HCT116 (cell line): ENCODE results near the gene MCOLN1. TPM values are rescaled to one million over a fixed set of nuclear protein-coding genes. Genes with fewer than 3 reads are reported as not detected.

ENCODE experiments used
- ATAC-seq: fragments of 200-7000 bp; cut with Tn5 transposase; 2 replicates; pipeline ENCODE4 v1.9.1; 2020; ENCODE audit warnings: mild to moderate bottlenecking, moderate library complexity
- BruUV-seq: library from RNA; stranded (reverse); fragments of 400-500 nt; replicated peaks from 2 replicates; lab custom pipeline; 2021; lab: Mats Ljungman, UMichigan
- CTCF ChIA-PET: fragments of 300-600 bp; sonication (Branson Sonifier 250); formaldehyde crosslinking; loops from one replicate; lab custom pipeline; 2021; ENCODE audit warnings: antibody characterized with exemption; lab: Charles Lee
- POLR2A ChIA-PET: fragments of 300-600, 350-600 bp; sonication (Branson Sonifier 250); formaldehyde crosslinking; loops from one replicate; lab custom pipeline; 2021; ENCODE audit warnings: antibody characterized with exemption; lab: Charles Lee
- RAD21 ChIA-PET, 2 experiments: fragments of 300-600 bp; sonication (Branson Sonifier 250); formaldehyde crosslinking; loops; one replicate each; lab custom pipeline; 2023; ENCODE audit warnings: low total read pairs in 2 of 2; ENCODE audit not compliant: uncharacterized antibody in 2 of 2, unreplicated experiment in 2 of 2, low non-redundant PET in 1 of 2; lab: Charles Lee
- DNase-seq: peaks from one replicate; pipeline ENCODE4 v3.0.0-alpha.2; 2010; ENCODE audit warnings: low read depth, low spot score
- H2AFZ ChIP-seq: fragments of 200-600 bp; shearing (Covaris generic), sonication (generic); 2 replicates; pipeline ENCODE4 v1.6.1; 2017; ENCODE audit warnings: low read depth, mixed run types, mixed read lengths, antibody characterized with exemption, low read length; ENCODE audit not compliant: poor library complexity, severe bottlenecking
- H3K27ac ChIP-seq: 2 replicates; pipeline ENCODE4 v1.5.1; 2012; ENCODE audit warnings: low read depth, low read length
- H3K27me3 ChIP-seq: fragments of 200-600 bp; sonication (generic); 2 replicates; pipeline ENCODE4 v1.6.1; 2016; ENCODE audit warnings: mixed run types, low read length, mixed read lengths; ENCODE audit not compliant: insufficient read depth
- H3K36me3 ChIP-seq, 2 experiments: fragments of 200-500 bp in 1 of 2; fragments of 200-600 bp in 1 of 2; sonication (Bioruptor generic) in 1 of 2; sonication (generic) in 1 of 2; 2 replicates each; pipeline versions ENCODE4 v1.5.1 to v1.6.1; 2014 to 2016; ENCODE audit warnings: low read length in 2 of 2, inconsistent platforms in 1 of 2, mixed read lengths in 1 of 2, mixed run types in 1 of 2; ENCODE audit not compliant: insufficient read depth in 2 of 2, control insufficient read depth in 1 of 2
- H3K4me1 ChIP-seq, 2 experiments: fragments of 200-600 bp in 1 of 2; sonication (generic) in 1 of 2; 2 replicates each; pipeline versions ENCODE4 v1.5.1 to v1.6.1; 2012 to 2017; ENCODE audit warnings: low read length in 2 of 2, inconsistent platforms in 1 of 2, mild to moderate bottlenecking in 1 of 2, mixed read lengths in 1 of 2, mixed run types in 1 of 2, moderate library complexity in 1 of 2; ENCODE audit not compliant: insufficient read depth in 2 of 2, control insufficient read depth in 1 of 2
- H3K4me2 ChIP-seq: fragments of 200-600 bp; sonication (generic); 2 replicates; pipeline ENCODE4 v1.6.1; 2017; ENCODE audit warnings: mixed run types, low read length, mixed read lengths
- H3K4me3 ChIP-seq, 2 experiments: fragments of 200-600 bp in 1 of 2; sonication (generic) in 1 of 2; replicated peaks in 1 of 2; 2 replicates each; pipeline ENCODE4 v1.5.1; 2011 to 2016; ENCODE audit warnings: low read length in 2 of 2, control low read depth in 1 of 2, low read depth in 1 of 2, mild to moderate bottlenecking in 1 of 2, mixed read lengths in 1 of 2, mixed run types in 1 of 2
- H3K79me2 ChIP-seq: fragments of 200-600 bp; sonication (generic); 2 replicates; pipeline ENCODE4 v1.6.1; 2017; ENCODE audit warnings: mild to moderate bottlenecking, mixed run types, low read length, moderate library complexity, mixed read lengths; ENCODE audit not compliant: insufficient read depth
- H3K9ac ChIP-seq: fragments of 200-600 bp; sonication (generic); 2 replicates; pipeline ENCODE4 v1.6.1; 2016; ENCODE audit warnings: low read length, mixed read lengths
- H3K9me2 ChIP-seq: fragments of 200-600 bp; sonication (generic), shearing (Covaris generic); 2 replicates; pipeline ENCODE4 v1.6.1; 2017; ENCODE audit warnings: mixed run types, mild to moderate bottlenecking, moderate library complexity; ENCODE audit not compliant: insufficient read depth
- H3K9me3 ChIP-seq, 2 experiments: fragments of 200-500 bp in 1 of 2; fragments of 200-600 bp in 1 of 2; sonication (Bioruptor generic) in 1 of 2; sonication (generic) in 1 of 2; 2 replicates each; pipeline ENCODE4 v1.6.1; 2014 to 2017; ENCODE audit warnings: low read length in 2 of 2, mixed read lengths in 2 of 2, inconsistent platforms in 1 of 2, low read depth in 1 of 2, mild to moderate bottlenecking in 1 of 2, mixed run types in 1 of 2, moderate library complexity in 1 of 2; ENCODE audit not compliant: control insufficient read depth in 1 of 2, insufficient read depth in 1 of 2
- H4K20me1 ChIP-seq: fragments of 200-600 bp; sonication (generic), shearing (Covaris generic); 2 replicates; pipeline ENCODE4 v1.6.1; 2017; ENCODE audit warnings: mixed run types, mild to moderate bottlenecking, moderate library complexity; ENCODE audit not compliant: insufficient read depth
- CBX3 ChIP-seq: IDR thresholded peaks from 2 replicates; pipeline ENCODE4 v1.6.1; 2012; ENCODE audit warnings: low read depth
- CEBPB ChIP-seq: IDR thresholded peaks from 2 replicates; pipeline ENCODE4 v1.6.1; 2012; ENCODE audit warnings: low read depth
- EGR1 ChIP-seq: IDR thresholded peaks from 2 replicates; pipeline ENCODE4 v1.6.1; 2012; ENCODE audit warnings: low read depth
- ELF1 ChIP-seq: IDR thresholded peaks from 2 replicates; pipeline ENCODE4 v1.6.1; 2012; ENCODE audit warnings: low read depth, borderline replicate concordance
- EZH2phosphoT487 ChIP-seq: fragments of 200-600 bp; IDR thresholded peaks from 2 replicates; pipeline ENCODE4 v1.6.1; 2018; ENCODE audit warnings: antibody characterized with exemption, borderline replicate concordance
- RAD21 ChIP-seq: IDR thresholded peaks from 2 replicates; pipeline ENCODE4 v1.6.1; 2012; ENCODE audit warnings: low read depth, mild to moderate bottlenecking
- REST ChIP-seq: IDR thresholded peaks from 2 replicates; pipeline ENCODE4 v1.6.1; 2012; ENCODE audit warnings: low read depth
- SIN3A ChIP-seq: IDR thresholded peaks from 2 replicates; pipeline ENCODE4 v1.6.1; 2012; ENCODE audit warnings: low read depth
- SRF ChIP-seq: IDR thresholded peaks from 2 replicates; pipeline ENCODE4 v1.6.1; 2012; ENCODE audit warnings: low read depth
- TCF7L2 ChIP-seq: IDR thresholded peaks from 2 replicates; pipeline ENCODE4 v1.7.0; 2011; ENCODE audit warnings: borderline replicate concordance, inconsistent platforms; ENCODE audit not compliant: insufficient read depth, insufficient read length; ENCODE audit errors: extremely low read depth
- ZFX ChIP-seq: fragments of 450-650 bp; IDR thresholded peaks from 2 replicates; pipeline ENCODE4 v1.6.1; 2017
- ZNF274 ChIP-seq: fragments of 200-500 bp; sonication (Bioruptor generic); IDR thresholded peaks from 2 replicates; pipeline ENCODE4 v1.6.1; 2014; ENCODE audit warnings: mild to moderate bottlenecking, low read depth, low read length, inconsistent platforms
- intact Hi-C: fragments of 100-400 bp; cut with micrococcal nuclease; formaldehyde crosslinking; loops from 2 replicates; pipeline ENCODE4 v1.10.0; 2022
- total RNA-seq: library from RNA; stranded (reverse); gene quantifications from one replicate; pipeline ENCODE4 v1.2.1, GENCODE V29; 2021; ENCODE audit not compliant: unreplicated experiment
- TF ChIP-seq, protein P1 (sequence below): IDR thresholded peaks from 2 replicates; pipeline ENCODE4 v1.6.1; 2012

MCOLN1 gene
- total RNA-seq, 1 experiment from 2014 or later = 19.1 TPM

- Histone ChIP-seq H3K27ac (no peak overlapping the region; the same call in 1 of the 2 replicates), H3K9ac (no peak overlapping the region), H3K4me1 (peaks cover 0 to 16% of the 10 kb centered on the region in 2 experiments; a peak in 2 of 4 replicates), H3K9me3 (no peaks in the 10 kb centered on the region), H3K79me2 (no peaks in the 10 kb centered on the region; the same call in 1 of the 2 replicates), H3K9me2 (no peaks in the 10 kb centered on the region), H3K27me3 (no peaks in the 10 kb centered on the region), H3K36me3 (peaks cover 10 to 32% of the 10 kb centered on the region in 2 experiments), H3K4me3 (0 out of 4 replicates have a peak overlapping the region, but pooled peaks of 1 of the 2 experiments have one; percentile 6), H4K20me1 (no peaks in the 10 kb centered on the region), H3K4me2 (peak overlapping the region; percentile 33), H2AFZ (no peak overlapping the region)
- intact Hi-C loops = no loop called here
- DNase-seq (peak; percentile 36), ATAC-seq (peak; percentile 97)
- 0 out of 2 replicates have a peak, but pooled peaks have one; percentile 38 for TF ChIP-seq EGR1
- TF ChIP-seq CBX3 = no peak
- ChIA-PET RAD21 (no interaction called here), CTCF (interaction anchor here (1.0 kb wide), 1 partner anchor 27 kb away, joined by 4 read pairs; no protein-coding TSS in a partner anchor), POLR2A (no interaction called here)
- no TSS peak for BruUV-seq
These were observed 18.5 kb downstream of the MCOLN1 start for GRCh38 chr19:7540761-7541474.

GRCh38 chr19:7541475-7541824 is 19.0 kb downstream of the MCOLN1 start:
- DNase-seq (no peak), ATAC-seq (no peak)
- TF ChIP-seq EZH2phosphoT487 (no peak), CEBPB (no peak), ZFX (no peak), CBX3 (no peak), SRF (no peak), ZNF274 (no peak), SIN3A (no peak), TCF7L2 (no peak), ELF1 (no peak), REST (no peak), EGR1 (no peak), RAD21 (no peak)
- TF ChIP-seq, protein P1, sequence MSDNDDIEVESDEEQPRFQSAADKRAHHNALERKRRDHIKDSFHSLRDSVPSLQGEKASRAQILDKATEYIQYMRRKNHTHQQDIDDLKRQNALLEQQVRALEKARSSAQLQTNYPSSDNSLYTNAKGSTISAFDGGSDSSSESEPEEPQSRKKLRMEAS = no peak
- RAD21 ChIA-PET = no interaction called here
- no peaks in the 10 kb centered on the region for H3K27me3 ChIP-seq
- peaks cover 10 to 32% of the 10 kb centered on the region in 2 experiments for H3K36me3 ChIP-seq
- CTCF ChIA-PET = interaction anchor here (1.0 kb wide), 1 partner anchor 27 kb away, joined by 4 read pairs; no protein-coding TSS in a partner anchor
- no peaks in the 10 kb centered on the region for H3K79me2 ChIP-seq
- peak overlapping the region; percentile 25; the same call in 1 of the 2 replicates for H3K27ac ChIP-seq
- H4K20me1 ChIP-seq = no peaks in the 10 kb centered on the region
- H3K9me3 ChIP-seq = no peaks in the 10 kb centered on the region
- no peaks in the 10 kb centered on the region for H3K9me2 ChIP-seq
- 0 out of 4 replicates have a peak overlapping the region, but pooled peaks of 1 of the 2 experiments have one; percentile 6 for H3K4me3 ChIP-seq
- H2AFZ ChIP-seq = no peak overlapping the region
- no TSS peak for BruUV-seq
- intact Hi-C loops = no loop called here
- H3K4me2 ChIP-seq = peak overlapping the region; percentile 33
- H3K4me1 ChIP-seq = peaks cover 0 to 11% of the 10 kb centered on the region in 2 experiments; a peak in 2 of 4 replicates
- POLR2A ChIA-PET = no interaction called here
- H3K9ac ChIP-seq = no peak overlapping the region
